Neural progenitor cell (in vitro differentiated cells): ENCODE data around the gene FIBP. TPM values are rescaled to one million over a fixed set of nuclear protein-coding genes. Genes with fewer than 3 reads are reported as not detected.

Experiments
- DNase-seq: peaks from one replicate; pipeline ENCODE4 v3.0.0-alpha.2; 2016; ENCODE audit warnings: low spot score
- H2AFZ ChIP-seq: fragments of 200-600 bp; sonication (generic); replicated peaks from 2 replicates; pipeline ENCODE4 v1.6.1; 2016; ENCODE audit warnings: antibody characterized with exemption
- H3F3A ChIP-seq: fragments of 200-600 bp; sonication (generic); 2 replicates; pipeline ENCODE4 v1.6.1; 2016; ENCODE audit warnings: antibody characterized with exemption, low read depth
- H3K27ac ChIP-seq: fragments of 200-600 bp; sonication (generic); 2 replicates; pipeline ENCODE4 v1.5.1; 2016; ENCODE audit warnings: mild to moderate bottlenecking
- H3K27me3 ChIP-seq: fragments of 200-600 bp; sonication (generic); 2 replicates; pipeline ENCODE4 v1.6.1; 2016; ENCODE audit warnings: mild to moderate bottlenecking, moderate library complexity
- H3K36me3 ChIP-seq: fragments of 200-600 bp; sonication (generic); 2 replicates; pipeline ENCODE4 v1.5.1; 2016
- H3K4me1 ChIP-seq: fragments of 200-600 bp; sonication (generic); 2 replicates; pipeline ENCODE4 v1.6.1; 2016; ENCODE audit warnings: mixed run types
- H3K4me2 ChIP-seq: fragments of 200-600 bp; sonication (generic); 2 replicates; pipeline ENCODE4 v1.6.1; 2016
- H3K4me3 ChIP-seq: fragments of 200-600 bp; sonication (generic); 2 replicates; pipeline ENCODE4 v1.5.1; 2016
- H3K79me2 ChIP-seq: fragments of 200-600 bp; sonication (generic); 2 replicates; pipeline ENCODE4 v1.6.1; 2016; ENCODE audit warnings: low read depth
- H3K9ac ChIP-seq: fragments of 200-600 bp; sonication (generic); 2 replicates; pipeline ENCODE4 v1.6.1; 2016
- H3K9me3 ChIP-seq: fragments of 200-600 bp; sonication (generic); 2 replicates; pipeline ENCODE4 v1.5.1; 2016; ENCODE audit warnings: low read depth
- H4K20me1 ChIP-seq: fragments of 200-600 bp; sonication (generic); 2 replicates; pipeline ENCODE4 v1.6.1; 2016; ENCODE audit warnings: low read depth
- H3K27ac Mint-ChIP-seq: 3 replicates; pipeline ENCODE4 v1.8.0; 2021; ENCODE audit warnings: mixed read lengths
- H3K27me3 Mint-ChIP-seq: 2 replicates; pipeline ENCODE4 v1.8.0; 2022; ENCODE audit warnings: low read depth, mild to moderate bottlenecking, inconsistent platforms, moderate library complexity, mixed read lengths; ENCODE audit not compliant: insufficient read depth
- H3K36me3 Mint-ChIP-seq: 3 replicates; pipeline ENCODE4 v1.8.0; 2021; ENCODE audit warnings: mixed read lengths
- H3K4me1 Mint-ChIP-seq: 3 replicates; pipeline ENCODE4 v1.8.0; 2021; ENCODE audit warnings: mixed read lengths
- H3K4me3 Mint-ChIP-seq: 3 replicates; pipeline ENCODE4 v1.8.0; 2021; ENCODE audit warnings: mild to moderate bottlenecking, moderate library complexity, mixed read lengths
- H3K9me3 Mint-ChIP-seq: 3 replicates; pipeline ENCODE4 v1.8.0; 2020; ENCODE audit warnings: mixed read lengths
- EZH2 ChIP-seq: fragments of 200-600 bp; sonication (generic); IDR thresholded peaks from 2 replicates; pipeline ENCODE4 v1.6.1; 2017; ENCODE audit warnings: antibody characterized with exemption, mild to moderate bottlenecking, moderate library complexity
- EZH2phosphoT487 ChIP-seq: fragments of 200-600 bp; sonication (generic); IDR thresholded peaks from 2 replicates; pipeline ENCODE4 v1.6.1; 2017; ENCODE audit warnings: antibody characterized with exemption
- total RNA-seq: library from RNA; depleted of rRNA; stranded (reverse); fragments of >200 nt; gene quantifications from 2 replicates; pipeline ENCODE4 v1.2.3, GENCODE V29; 2015; ENCODE audit warnings: low replicate concordance
- TF ChIP-seq, protein P1 (sequence below): fragments of 200-600 bp; sonication (generic); IDR thresholded peaks from 2 replicates; pipeline ENCODE4 v1.5.1; 2017; ENCODE audit warnings: antibody characterized with exemption, mild to moderate bottlenecking

FIBP gene
- total RNA-seq, 1 donor from 2014 or later = 92.1 TPM

DNA sequence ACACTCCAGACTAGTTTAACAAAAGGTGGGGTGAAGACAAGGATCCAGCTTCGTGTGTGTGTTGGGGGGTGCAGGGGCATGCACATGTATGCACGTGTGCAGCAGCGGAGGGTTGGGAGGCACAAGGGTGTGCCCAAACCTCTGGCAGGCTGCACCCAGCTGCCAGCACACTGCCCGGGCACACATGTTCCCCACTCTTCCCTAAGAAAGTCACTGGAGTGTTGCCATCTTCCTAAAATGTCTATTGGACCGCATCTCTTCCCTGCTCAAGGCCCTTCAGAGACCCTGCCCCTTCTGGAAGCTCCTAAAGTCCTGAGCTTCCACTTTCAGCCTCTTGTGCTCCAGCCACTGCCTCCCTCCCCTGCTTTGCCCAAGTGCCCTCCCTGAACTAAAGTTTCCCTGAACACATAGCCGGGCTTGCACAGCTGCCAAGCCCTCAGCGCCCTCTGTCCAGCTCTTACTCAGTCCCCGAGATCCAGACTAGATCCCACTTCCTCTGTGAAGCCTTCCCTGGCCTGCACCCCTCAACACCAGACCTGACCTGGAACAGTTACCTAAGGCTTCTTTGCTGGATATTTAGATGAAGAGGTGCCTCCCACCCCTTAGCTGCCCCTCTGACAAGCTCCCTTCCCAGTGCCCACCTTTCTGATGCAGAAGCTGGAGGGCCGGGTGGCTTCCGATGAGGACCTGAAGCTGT, 36.3 kb downstream of the FIBP start:
- no peaks in the 10 kb centered on the region for H3K27me3 ChIP-seq
- no peak overlapping the region for H3K9ac ChIP-seq
- no peaks in the 10 kb centered on the region for H3K9me3 ChIP-seq
- H3K4me3 Mint-ChIP-seq = peak overlapping the region; percentile 68
- H2AFZ ChIP-seq = no peak overlapping the region
- H3K4me3 ChIP-seq = no peak overlapping the region
- H3K4me1 ChIP-seq = peaks cover 3% of the 10 kb centered on the region
- H3K27me3 Mint-ChIP-seq = peaks cover 22% of the 10 kb centered on the region
- peaks cover 33% of the 10 kb centered on the region for H3K79me2 ChIP-seq
- no peak for DNase-seq
- no peak overlapping the region for H3K27ac ChIP-seq
- H3K4me2 ChIP-seq = no peak overlapping the region
- TF ChIP-seq EZH2 = no peak
- TF ChIP-seq, protein P1, sequence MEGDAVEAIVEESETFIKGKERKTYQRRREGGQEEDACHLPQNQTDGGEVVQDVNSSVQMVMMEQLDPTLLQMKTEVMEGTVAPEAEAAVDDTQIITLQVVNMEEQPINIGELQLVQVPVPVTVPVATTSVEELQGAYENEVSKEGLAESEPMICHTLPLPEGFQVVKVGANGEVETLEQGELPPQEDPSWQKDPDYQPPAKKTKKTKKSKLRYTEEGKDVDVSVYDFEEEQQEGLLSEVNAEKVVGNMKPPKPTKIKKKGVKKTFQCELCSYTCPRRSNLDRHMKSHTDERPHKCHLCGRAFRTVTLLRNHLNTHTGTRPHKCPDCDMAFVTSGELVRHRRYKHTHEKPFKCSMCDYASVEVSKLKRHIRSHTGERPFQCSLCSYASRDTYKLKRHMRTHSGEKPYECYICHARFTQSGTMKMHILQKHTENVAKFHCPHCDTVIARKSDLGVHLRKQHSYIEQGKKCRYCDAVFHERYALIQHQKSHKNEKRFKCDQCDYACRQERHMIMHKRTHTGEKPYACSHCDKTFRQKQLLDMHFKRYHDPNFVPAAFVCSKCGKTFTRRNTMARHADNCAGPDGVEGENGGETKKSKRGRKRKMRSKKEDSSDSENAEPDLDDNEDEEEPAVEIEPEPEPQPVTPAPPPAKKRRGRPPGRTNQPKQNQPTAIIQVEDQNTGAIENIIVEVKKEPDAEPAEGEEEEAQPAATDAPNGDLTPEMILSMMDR = no peak
- no peak for TF ChIP-seq EZH2phosphoT487
- H3K27ac Mint-ChIP-seq = peak overlapping the region; percentile 42
- H3K4me1 Mint-ChIP-seq = peaks cover 16% of the 10 kb centered on the region
- peaks cover 44% of the 10 kb centered on the region for H3K36me3 Mint-ChIP-seq
- H3F3A ChIP-seq = peaks cover 54% of the 10 kb centered on the region
- H3K9me3 Mint-ChIP-seq = peaks cover 10% of the 10 kb centered on the region
- peaks cover 33% of the 10 kb centered on the region for H4K20me1 ChIP-seq
- H3K36me3 ChIP-seq = peaks cover 7% of the 10 kb centered on the region

DNA sequence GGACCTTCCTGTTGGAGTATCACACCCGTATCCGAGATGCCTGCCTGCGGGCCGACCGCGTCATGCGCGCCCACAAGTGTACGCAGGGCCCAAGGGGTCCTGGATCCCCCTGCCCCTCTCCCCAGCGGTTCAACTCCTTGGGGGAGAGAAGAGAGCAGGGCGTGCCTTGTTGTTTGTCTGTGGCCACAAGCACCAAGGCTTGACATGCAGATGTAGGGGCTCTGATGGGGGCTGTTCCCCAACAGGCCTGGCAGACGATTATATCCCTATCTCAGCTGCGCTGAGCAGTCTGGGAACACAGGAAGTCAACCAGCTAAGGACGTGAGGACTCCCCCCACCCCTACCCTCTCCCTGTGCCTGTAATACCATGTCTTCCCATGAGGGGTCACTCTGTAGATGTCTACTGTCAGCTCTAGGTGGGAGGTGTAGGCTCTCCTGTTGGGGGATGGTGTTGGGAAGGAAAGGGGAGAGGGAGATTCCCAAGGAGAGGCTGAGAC, 37.1 kb downstream of the FIBP start:
- Histone ChIP-seq H3K9me3 (no peaks in the 10 kb centered on the region), H3K9ac (no peak overlapping the region), H3K27me3 (no peaks in the 10 kb centered on the region), H3K27ac (peak overlapping the region; percentile 46), H4K20me1 (peaks cover 25% of the 10 kb centered on the region), H3K4me1 (no peaks in the 10 kb centered on the region), H3K79me2 (peaks cover 25% of the 10 kb centered on the region), H3K4me2 (no peak overlapping the region), H3K4me3 (no peak overlapping the region), H2AFZ (no peak overlapping the region), H3K36me3 (peaks cover 7% of the 10 kb centered on the region), H3F3A (peaks cover 46% of the 10 kb centered on the region)
- Mint-ChIP-seq H3K9me3 (peaks cover 7% of the 10 kb centered on the region), H3K27ac (no peak overlapping the region), H3K27me3 (peaks cover 18% of the 10 kb centered on the region), H3K4me3 (no peak overlapping the region), H3K4me1 (peaks cover 8% of the 10 kb centered on the region), H3K36me3 (peaks cover 38% of the 10 kb centered on the region)
- TF ChIP-seq EZH2phosphoT487 = no peak
- TF ChIP-seq, protein P1 = peak; percentile 51
- peak; percentile 45 for DNase-seq

DNA sequence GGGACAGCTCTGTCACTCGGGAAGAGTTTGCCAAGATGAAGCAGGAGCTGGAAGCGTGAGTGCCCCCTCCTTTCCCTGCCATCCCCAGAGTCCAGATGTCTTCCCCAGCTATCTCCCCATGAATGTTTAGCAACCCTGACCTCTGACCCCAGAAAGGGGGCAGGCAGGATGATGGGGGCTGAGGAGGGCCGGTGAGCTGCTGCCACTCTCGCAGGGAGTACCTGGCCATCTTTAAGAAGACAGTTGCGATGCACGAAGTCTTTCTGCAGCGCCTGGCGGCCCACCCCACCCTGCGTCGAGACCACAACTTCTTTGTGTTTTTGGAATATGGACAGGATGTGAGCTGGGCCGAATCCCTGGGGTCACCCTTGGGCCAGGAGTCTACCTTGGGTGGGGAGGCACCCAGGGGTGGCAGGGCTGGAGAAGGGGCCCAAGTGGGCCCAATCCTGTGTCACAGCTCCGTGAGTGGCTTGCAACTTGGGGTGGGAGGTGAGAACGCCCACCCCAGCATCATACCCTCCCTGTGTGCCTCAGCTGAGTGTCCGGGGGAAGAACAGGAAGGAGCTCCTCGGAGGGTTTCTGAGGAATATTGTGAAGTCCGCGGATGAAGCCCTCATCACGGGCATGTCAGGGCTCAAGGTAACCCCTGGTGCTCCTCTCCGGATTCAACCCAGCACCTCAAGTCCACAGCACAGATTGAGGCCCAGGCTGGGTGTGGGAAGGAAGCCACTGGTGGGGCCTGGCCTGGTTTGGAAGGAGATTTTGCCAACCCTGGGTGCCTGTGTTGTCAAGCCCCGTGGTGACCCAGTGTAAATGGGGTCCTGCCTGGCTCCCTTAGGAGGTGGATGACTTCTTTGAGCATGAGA, 37.8 kb downstream of the FIBP start:
- DNase-seq = no peak
- Histone ChIP-seq H3K27ac (no peak overlapping the region), H3K4me2 (no peak overlapping the region), H3K9ac (no peak overlapping the region), H3K4me1 (no peaks in the 10 kb centered on the region), H3F3A (peaks cover 39% of the 10 kb centered on the region), H2AFZ (no peak overlapping the region), H3K36me3 (peaks cover under 1% of the 10 kb centered on the region), H3K79me2 (peaks cover 18% of the 10 kb centered on the region), H3K9me3 (no peaks in the 10 kb centered on the region), H3K27me3 (no peaks in the 10 kb centered on the region), H4K20me1 (peaks cover 18% of the 10 kb centered on the region), H3K4me3 (no peak overlapping the region)
- H3K27me3 Mint-ChIP-seq = peaks cover 17% of the 10 kb centered on the region
- H3K9me3 Mint-ChIP-seq = peaks cover 7% of the 10 kb centered on the region
- no peak overlapping the region for H3K4me3 Mint-ChIP-seq
- H3K4me1 Mint-ChIP-seq = peaks cover 3% of the 10 kb centered on the region
- no peak overlapping the region for H3K27ac Mint-ChIP-seq
- peaks cover 31% of the 10 kb centered on the region for H3K36me3 Mint-ChIP-seq
- TF ChIP-seq EZH2phosphoT487 (no peak), EZH2 (no peak)
- TF ChIP-seq, protein P1 = no peak
